Glomerular endothelial cell (primary cell): ENCODE data around the gene FRMD4A. TPM values are rescaled to one million over a fixed set of nuclear protein-coding genes. Genes with fewer than 3 reads are reported as not detected.

Experiments
- DNase-seq: peaks from one replicate; pipeline ENCODE4 v3.0.0-alpha.2; 2011; ENCODE audit warnings: low read depth, low spot score; ENCODE audit errors: extremely low read depth
- total RNA-seq: library from RNA; depleted of rRNA; stranded (reverse); fragments of >200 nt; gene quantifications from 2 replicates; pipeline ENCODE4 v1.2.3, GENCODE V29; 2015

The FRMD4A gene
- total RNA-seq, 1 donor from 2014 or later = 162 TPM

GRCh38 chr10:13699216-13699615 lies 631.5 kb downstream of the FRMD4A start:
- DNase-seq = no peak

GRCh38 chr10:13698217-13698616 lies 632.5 kb downstream of the FRMD4A start:
- DNase-seq = no peak

GRCh38 chr10:13696071-13696470 lies 634.7 kb downstream of the FRMD4A start:
- no peak for DNase-seq

- DNase-seq = no peak
Observed at GRCh38 chr10:13695588-13695987, 635.1 kb downstream of the FRMD4A start.

GRCh38 chr10:13693783-13694700 lies 636.7 kb downstream of the FRMD4A start:
- no peak for DNase-seq

GRCh38 chr10:13690281-13690825 lies 640.4 kb downstream of the FRMD4A start:
- DNase-seq = no peak

- no peak for DNase-seq
Observed at GRCh38 chr10:13686331-13686752, 644.4 kb downstream of the FRMD4A start.

GRCh38 chr10:13685885-13686284 lies 644.8 kb downstream of the FRMD4A start:
- no peak for DNase-seq

GRCh38 chr10:13684806-13685482 lies 645.8 kb downstream of the FRMD4A start:
- DNase-seq = no peak

GRCh38 chr10:13684252-13684791 lies 646.4 kb downstream of the FRMD4A start:
- DNase-seq = no peak

- no peak for DNase-seq
Observed at GRCh38 chr10:13683017-13683416, 647.7 kb downstream of the FRMD4A start.

GRCh38 chr10:13681960-13682359 lies 648.8 kb downstream of the FRMD4A start:
- no peak for DNase-seq

GRCh38 chr10:13681528-13681927 lies 649.2 kb downstream of the FRMD4A start:
- no peak for DNase-seq

- DNase-seq = no peak
Observed at GRCh38 chr10:13681095-13681494, 649.6 kb downstream of the FRMD4A start.

GRCh38 chr10:13678101-13678843 lies 652.5 kb downstream of the FRMD4A start:
- DNase-seq = no peak

- no peak for DNase-seq
Observed at GRCh38 chr10:13674645-13675588, 655.8 kb downstream of the FRMD4A start.

- DNase-seq = no peak
Observed at GRCh38 chr10:13673156-13673555, 657.6 kb downstream of the FRMD4A start.

- no peak for DNase-seq
Observed at GRCh38 chr10:13672548-13672947, 658.2 kb downstream of the FRMD4A start.

GRCh38 chr10:13671904-13672303 lies 658.8 kb downstream of the FRMD4A start:
- DNase-seq = no peak

- no peak for DNase-seq
Observed at GRCh38 chr10:13670311-13670710, 660.4 kb downstream of the FRMD4A start.
